ENCODE data around the gene MFSD1.

DNA sequence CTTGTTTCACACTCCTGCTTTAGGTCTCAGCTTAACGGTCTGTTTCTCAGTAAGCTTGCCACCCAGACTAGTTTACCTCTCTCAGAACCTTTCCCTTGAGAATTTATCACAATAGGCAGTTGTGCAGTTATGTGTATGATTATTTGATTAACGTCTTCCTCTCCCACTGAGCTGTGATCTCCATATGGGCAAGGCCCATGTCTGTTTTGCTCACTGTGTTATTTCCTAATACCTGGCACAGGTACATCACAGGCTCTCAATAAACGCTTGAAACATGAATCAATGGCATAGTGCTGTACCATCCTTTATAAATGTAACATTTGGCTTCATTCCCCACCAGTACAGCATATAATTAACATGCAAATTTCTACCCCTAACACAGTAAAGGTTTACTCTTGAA lies 40.5 kb upstream of the MFSD1 start:
- TF ChIP-seq, protein P1, sequence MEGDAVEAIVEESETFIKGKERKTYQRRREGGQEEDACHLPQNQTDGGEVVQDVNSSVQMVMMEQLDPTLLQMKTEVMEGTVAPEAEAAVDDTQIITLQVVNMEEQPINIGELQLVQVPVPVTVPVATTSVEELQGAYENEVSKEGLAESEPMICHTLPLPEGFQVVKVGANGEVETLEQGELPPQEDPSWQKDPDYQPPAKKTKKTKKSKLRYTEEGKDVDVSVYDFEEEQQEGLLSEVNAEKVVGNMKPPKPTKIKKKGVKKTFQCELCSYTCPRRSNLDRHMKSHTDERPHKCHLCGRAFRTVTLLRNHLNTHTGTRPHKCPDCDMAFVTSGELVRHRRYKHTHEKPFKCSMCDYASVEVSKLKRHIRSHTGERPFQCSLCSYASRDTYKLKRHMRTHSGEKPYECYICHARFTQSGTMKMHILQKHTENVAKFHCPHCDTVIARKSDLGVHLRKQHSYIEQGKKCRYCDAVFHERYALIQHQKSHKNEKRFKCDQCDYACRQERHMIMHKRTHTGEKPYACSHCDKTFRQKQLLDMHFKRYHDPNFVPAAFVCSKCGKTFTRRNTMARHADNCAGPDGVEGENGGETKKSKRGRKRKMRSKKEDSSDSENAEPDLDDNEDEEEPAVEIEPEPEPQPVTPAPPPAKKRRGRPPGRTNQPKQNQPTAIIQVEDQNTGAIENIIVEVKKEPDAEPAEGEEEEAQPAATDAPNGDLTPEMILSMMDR (IDR thresholded peaks at IDR 0.05): no peak
- TF ChIP-seq EZH2 (IDR thresholded peaks at IDR 0.05): no peak
